ENCODE results near the gene XYLB. TPM values are rescaled to one million over a fixed set of nuclear protein-coding genes. Genes with fewer than 3 reads are reported as not detected.

XYLB gene
- total RNA-seq, 1 experiment from 2014 or later: 14.0 TPM

- ChIA-PET RAD21 (ENCODE audit: low non-redundant PET in 1 of 2, low total read pairs in 2 of 2, uncharacterized antibody in 2 of 2, unreplicated experiment in 2 of 2) (no interaction called here), POLR2A (no interaction called here), CTCF (no interaction called here)
- Histone ChIP-seq H3K9me3 (ENCODE audit: control insufficient read depth in 1 of 2, insufficient read depth in 1 of 2, low read depth in 1 of 2, low read length in 2 of 2) (no peaks in the 10 kb centered on the region), H3K4me1 (ENCODE audit: control insufficient read depth in 1 of 2, insufficient read depth in 2 of 2, low read length in 2 of 2) (no peaks in the 10 kb centered on the region), H3K79me2 (ENCODE audit: insufficient read depth, low read length) (no peaks in the 10 kb centered on the region), H3K27ac (ENCODE audit: low read depth, low read length) (no peak overlapping the region), H3K36me3 (ENCODE audit: control insufficient read depth in 1 of 2, insufficient read depth in 2 of 2, low read length in 2 of 2) (peaks cover 7 to 29% of the 10 kb centered on the region in 2 experiments), H3K9ac (ENCODE audit: low read length) (no peak overlapping the region), H3K4me2 (ENCODE audit: low read length) (no peak overlapping the region), H2AFZ (ENCODE audit: low read depth, low read length, poor library complexity, severe bottlenecking) (no peak overlapping the region), H3K9me2 (ENCODE audit: insufficient read depth) (no peaks in the 10 kb centered on the region), H3K27me3 (ENCODE audit: insufficient read depth, low read length) (no peaks in the 10 kb centered on the region), H4K20me1 (ENCODE audit: insufficient read depth) (no peaks in the 10 kb centered on the region), H3K4me3 (replicated peaks in 1 of 2; ENCODE audit: low read depth in 1 of 2, low read length in 2 of 2) (no peak overlapping the region)
- intact Hi-C loops (cut with micrococcal nuclease): no loop called here
- ATAC-seq (no peak), DNase-seq (ENCODE audit: low read depth, low spot score) (no peak)
- BruUV-seq (replicated peaks): no TSS peak
- TF ChIP-seq ZBTB33 (IDR thresholded peaks at IDR 0.05; ENCODE audit: extremely low read depth, insufficient replicate concordance, low read length) (no peak), ZNF274 (IDR thresholded peaks at IDR 0.05; ENCODE audit: low read depth, low read length) (no peak), MAX (IDR thresholded peaks at IDR 0.05) (no peak), EZH2phosphoT487 (IDR thresholded peaks at IDR 0.05; ENCODE audit: borderline replicate concordance) (no peak), ELF1 (IDR thresholded peaks at IDR 0.05; ENCODE audit: borderline replicate concordance, low read depth) (no peak), POLR2AphosphoS5 (IDR thresholded peaks at IDR 0.05; ENCODE audit: low read depth, low read length) (no peak), CEBPB (IDR thresholded peaks at IDR 0.05; ENCODE audit: low read depth) (no peak), ZFX (IDR thresholded peaks at IDR 0.05) (no peak)
Observed at GRCh38 chr3:38371541-38372213, 25.1 kb downstream of the XYLB start.
